ENCODE measurements around the gene NKX3-2. TPM values are rescaled to one million over a fixed set of nuclear protein-coding genes. Genes with fewer than 3 reads are reported as not detected.

The NKX3-2 gene
- total RNA-seq, 1 donor from 2014 or later: 1.3 TPM

DNA sequence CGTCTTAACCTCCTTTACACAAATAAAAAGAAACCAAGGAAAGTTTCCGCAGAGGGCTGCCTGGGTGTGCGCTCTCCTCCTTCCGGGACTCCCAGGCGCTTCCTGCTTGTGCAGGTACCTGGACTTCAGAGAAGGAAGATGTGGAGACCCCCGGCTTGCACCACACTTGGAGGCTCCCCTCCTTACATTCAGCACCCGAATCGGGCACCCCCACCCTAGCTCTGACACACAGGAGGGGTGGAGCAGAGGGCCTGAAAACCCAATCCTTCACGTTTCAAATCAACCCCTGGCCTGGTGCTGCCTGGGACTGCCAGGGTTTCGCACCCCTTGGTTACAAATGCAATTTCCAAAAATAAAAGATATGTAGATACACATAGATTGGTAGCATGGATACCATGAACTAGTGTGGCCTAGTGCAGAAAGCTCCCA is 3.1 kb downstream of the NKX3-2 start:
- Mint-ChIP-seq H3K36me3 (peaks cover 2% of the 10 kb centered on the region), H3K27ac (no peak overlapping the region), H3K4me1 (peaks cover 11% of the 10 kb centered on the region), H3K4me3 (no peak overlapping the region), H3K27me3 (ENCODE audit: low read depth) (peaks cover 92% of the 10 kb centered on the region), H3K9me3 (no peaks in the 10 kb centered on the region)
- DNase-seq (ENCODE audit: low spot score in 2 of 2, unreplicated experiment in 2 of 2): no peak
- TF ChIP-seq, protein P1, sequence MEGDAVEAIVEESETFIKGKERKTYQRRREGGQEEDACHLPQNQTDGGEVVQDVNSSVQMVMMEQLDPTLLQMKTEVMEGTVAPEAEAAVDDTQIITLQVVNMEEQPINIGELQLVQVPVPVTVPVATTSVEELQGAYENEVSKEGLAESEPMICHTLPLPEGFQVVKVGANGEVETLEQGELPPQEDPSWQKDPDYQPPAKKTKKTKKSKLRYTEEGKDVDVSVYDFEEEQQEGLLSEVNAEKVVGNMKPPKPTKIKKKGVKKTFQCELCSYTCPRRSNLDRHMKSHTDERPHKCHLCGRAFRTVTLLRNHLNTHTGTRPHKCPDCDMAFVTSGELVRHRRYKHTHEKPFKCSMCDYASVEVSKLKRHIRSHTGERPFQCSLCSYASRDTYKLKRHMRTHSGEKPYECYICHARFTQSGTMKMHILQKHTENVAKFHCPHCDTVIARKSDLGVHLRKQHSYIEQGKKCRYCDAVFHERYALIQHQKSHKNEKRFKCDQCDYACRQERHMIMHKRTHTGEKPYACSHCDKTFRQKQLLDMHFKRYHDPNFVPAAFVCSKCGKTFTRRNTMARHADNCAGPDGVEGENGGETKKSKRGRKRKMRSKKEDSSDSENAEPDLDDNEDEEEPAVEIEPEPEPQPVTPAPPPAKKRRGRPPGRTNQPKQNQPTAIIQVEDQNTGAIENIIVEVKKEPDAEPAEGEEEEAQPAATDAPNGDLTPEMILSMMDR (IDR thresholded peaks at IDR 0.05; ENCODE audit: unreplicated experiment): no peak

DNA sequence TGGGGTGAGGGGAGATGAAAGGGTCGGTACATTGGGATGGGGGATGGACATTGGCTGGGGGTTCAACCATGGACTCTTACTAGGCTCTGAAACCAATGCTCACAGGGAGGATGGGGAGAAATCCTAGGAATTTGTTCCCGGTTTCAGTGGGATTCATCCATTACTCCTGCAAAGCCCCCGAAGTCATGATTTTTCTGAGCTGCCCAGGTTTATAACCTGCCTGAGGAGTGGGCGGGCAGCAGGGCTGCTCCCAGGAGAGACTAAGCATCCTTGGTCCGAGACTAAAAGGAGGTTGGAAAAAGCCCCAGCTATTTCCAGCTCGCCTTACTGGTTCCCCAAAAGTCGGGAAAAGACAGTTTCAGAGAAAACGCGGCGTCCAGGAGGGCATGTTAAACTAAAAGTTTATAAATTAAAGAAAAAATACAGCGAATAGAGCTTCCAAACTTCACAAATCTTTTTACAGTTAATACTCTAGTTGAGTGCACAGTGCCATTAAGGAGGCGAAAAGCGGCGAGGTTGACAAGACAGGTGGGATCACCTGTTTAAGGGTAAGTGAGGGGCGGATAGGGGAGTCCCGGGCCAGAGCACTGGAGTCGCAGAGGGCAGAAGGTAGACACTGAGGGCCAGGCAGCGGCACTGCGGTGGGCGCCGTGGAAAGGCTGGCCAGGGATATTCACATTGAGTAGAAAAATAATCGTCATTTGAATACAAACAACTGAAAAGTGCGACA is 3.7 kb downstream of the NKX3-2 start:
- Mint-ChIP-seq H3K4me3 (no peak overlapping the region), H3K27ac (no peak overlapping the region), H3K4me1 (peaks cover 11% of the 10 kb centered on the region), H3K27me3 (ENCODE audit: low read depth) (peaks cover 94% of the 10 kb centered on the region), H3K36me3 (peaks cover 2% of the 10 kb centered on the region), H3K9me3 (no peaks in the 10 kb centered on the region)
- TF ChIP-seq, protein P1 (IDR thresholded peaks at IDR 0.05; ENCODE audit: unreplicated experiment): no peak
- DNase-seq (ENCODE audit: low spot score in 2 of 2, unreplicated experiment in 2 of 2): no peak

DNA sequence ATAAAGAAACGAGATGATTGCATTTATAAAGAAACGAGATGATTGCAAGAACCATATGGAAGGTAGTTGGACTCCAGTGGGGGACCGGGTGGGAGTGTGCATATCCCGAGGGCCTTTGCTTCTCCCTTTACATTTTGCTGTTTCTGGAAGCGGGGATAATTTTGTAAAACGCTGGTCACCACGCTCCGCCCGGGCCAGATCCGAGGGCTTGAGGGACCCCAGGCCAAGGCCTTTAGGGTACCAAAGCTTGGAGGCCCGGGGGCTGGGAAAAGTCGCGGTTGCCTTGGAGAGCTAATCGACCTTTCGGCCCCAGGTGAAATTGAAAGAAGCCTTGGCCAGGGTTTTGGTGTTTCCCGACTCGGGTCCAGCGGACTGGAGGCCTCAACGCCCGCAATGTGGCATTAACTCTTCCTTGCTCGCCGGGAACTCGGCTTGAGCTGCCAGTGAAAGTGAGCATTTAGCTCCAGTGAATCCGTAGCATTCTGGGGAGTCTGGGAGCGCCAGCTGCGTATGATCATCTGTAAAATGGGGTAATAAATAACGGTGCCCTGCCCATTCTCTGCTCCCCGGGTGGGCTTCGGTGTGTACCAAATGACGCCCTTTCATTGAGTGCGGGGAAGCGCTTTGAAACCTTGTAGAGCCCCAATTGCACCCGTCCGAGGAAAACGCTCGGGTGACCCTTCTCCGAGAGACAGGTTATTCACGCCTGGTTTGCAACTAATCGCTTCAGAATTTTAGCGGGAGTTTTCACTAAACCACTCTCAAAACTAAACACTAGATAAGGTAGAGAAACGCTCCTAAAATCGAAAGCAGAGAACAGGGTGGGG is 4.5 kb downstream of the NKX3-2 start:
- Mint-ChIP-seq H3K36me3 (peaks cover 2% of the 10 kb centered on the region), H3K27ac (no peak overlapping the region), H3K9me3 (no peaks in the 10 kb centered on the region), H3K4me1 (peaks cover 5% of the 10 kb centered on the region), H3K4me3 (no peak overlapping the region), H3K27me3 (ENCODE audit: low read depth) (peaks cover 95% of the 10 kb centered on the region)
- TF ChIP-seq, protein P1 (IDR thresholded peaks at IDR 0.05; ENCODE audit: unreplicated experiment): no peak
- peak in 1 of 2 experiments; percentile 34 for DNase-seq (ENCODE audit: low spot score in 2 of 2, unreplicated experiment in 2 of 2)

DNA sequence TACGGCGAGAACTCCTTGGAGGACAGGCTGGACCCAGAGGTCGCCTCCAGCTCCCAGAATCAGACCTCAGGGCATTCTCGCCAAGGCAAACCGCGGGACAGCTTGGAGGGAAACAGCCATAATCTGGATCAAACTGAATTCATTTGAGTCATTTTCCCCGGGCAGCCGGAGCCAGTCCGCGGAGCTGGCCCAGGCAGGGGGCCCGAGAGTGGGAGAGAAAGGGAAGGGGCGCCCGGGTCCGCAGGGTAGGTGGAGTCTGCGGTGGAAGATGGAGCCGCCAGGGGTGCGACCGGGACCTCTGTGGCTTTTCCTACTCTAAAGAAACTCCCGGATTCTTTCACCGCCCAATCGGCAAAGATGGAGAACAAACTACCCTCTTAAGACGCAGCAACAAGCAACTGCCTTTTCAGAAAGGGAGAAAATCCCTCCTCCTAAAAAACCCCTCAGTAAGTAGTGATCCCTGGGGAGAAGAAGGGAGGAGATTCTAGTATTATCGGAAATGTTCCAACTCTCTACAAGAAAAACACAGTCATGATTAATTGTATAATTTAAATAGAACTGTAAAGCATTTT is 5.2 kb downstream of the NKX3-2 start:
- H3K27ac Mint-ChIP-seq: no peak overlapping the region
- H3K4me1 Mint-ChIP-seq: peaks cover 4% of the 10 kb centered on the region
- DNase-seq (ENCODE audit: low spot score in 2 of 2, unreplicated experiment in 2 of 2): peak in 1 of 2 experiments; percentile 37
- H3K4me3 Mint-ChIP-seq: no peak overlapping the region
- TF ChIP-seq, protein P1 (IDR thresholded peaks at IDR 0.05; ENCODE audit: unreplicated experiment): no peak
- peaks cover 98% of the 10 kb centered on the region for H3K27me3 Mint-ChIP-seq (ENCODE audit: low read depth)
- no peaks in the 10 kb centered on the region for H3K9me3 Mint-ChIP-seq
- H3K36me3 Mint-ChIP-seq: peaks cover 2% of the 10 kb centered on the region

DNA sequence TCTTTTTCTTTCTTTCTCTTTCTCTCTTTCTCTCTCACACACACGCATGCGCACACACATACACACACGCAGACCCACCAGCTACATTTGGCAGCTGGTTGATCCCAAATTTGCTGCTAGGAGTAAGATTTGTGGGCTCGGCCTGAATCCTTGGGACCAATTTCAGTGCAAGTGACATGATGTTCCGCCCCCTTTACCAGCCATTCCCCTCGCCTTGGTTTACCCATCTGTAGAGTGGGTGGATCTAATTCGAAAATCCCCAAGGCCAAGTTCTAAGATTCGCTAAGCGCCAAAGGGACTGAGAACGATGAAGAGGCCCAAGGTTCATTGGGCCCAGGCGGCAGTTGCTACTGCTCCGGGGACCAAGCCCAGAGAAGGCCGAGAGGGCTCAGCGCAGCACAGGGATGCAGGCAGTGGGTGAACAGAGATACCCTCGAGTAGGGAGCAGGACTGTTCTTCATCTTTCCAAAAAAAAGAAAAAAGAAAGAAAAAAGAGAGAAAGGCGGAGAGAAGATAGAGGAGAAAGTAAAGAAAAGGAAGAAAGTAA is 5.8 kb downstream of the NKX3-2 start:
- TF ChIP-seq, protein P1 (IDR thresholded peaks at IDR 0.05; ENCODE audit: unreplicated experiment): no peak
- Mint-ChIP-seq H3K9me3 (no peaks in the 10 kb centered on the region), H3K27me3 (ENCODE audit: low read depth) (peaks cover 99% of the 10 kb centered on the region), H3K27ac (no peak overlapping the region), H3K4me1 (peaks cover 3% of the 10 kb centered on the region), H3K4me3 (no peak overlapping the region), H3K36me3 (peaks cover 2% of the 10 kb centered on the region)
- no peak for DNase-seq (ENCODE audit: low spot score in 2 of 2, unreplicated experiment in 2 of 2)

All from mesothelial cell of epicardium (in vitro differentiated cells).